Measurements from ENCODE around the gene ZDHHC14.

Gene ZDHHC14

GRCh38 chr6:157525292-157525889 lies 144.4 kb downstream of the ZDHHC14 start:
- TF ChIP-seq REST (IDR thresholded peaks at IDR 0.05; ENCODE audit: insufficient replicate concordance, low read depth) = no peak
- no peak for TF ChIP-seq SPI1 (IDR thresholded peaks at IDR 0.05; ENCODE audit: borderline replicate concordance, low read depth)
- no peak for TF ChIP-seq POLR2AphosphoS5 (IDR thresholded peaks at IDR 0.05; ENCODE audit: low read depth)
- no peak for TF ChIP-seq GABPA (IDR thresholded peaks at IDR 0.05; ENCODE audit: low read depth)
- TF ChIP-seq CTCF (IDR thresholded peaks at IDR 0.05; ENCODE audit: insufficient read depth, low read length) = no peak
- Histone ChIP-seq H3K27ac (replicated peaks) (no peak overlapping the region), H3K4me3 (replicated peaks; ENCODE audit: insufficient read depth, low read length) (no peak overlapping the region), H3K27me3 (ENCODE audit: insufficient read depth, poor library complexity, severe bottlenecking) (no peaks in the 10 kb centered on the region)
- DNase-seq (ENCODE audit: low read depth in 1 of 2, low spot score in 1 of 2) = no peak

- H3K4me3 ChIP-seq (replicated peaks; ENCODE audit: insufficient read depth, low read length) = no peak overlapping the region
- H3K27me3 ChIP-seq (ENCODE audit: insufficient read depth, poor library complexity, severe bottlenecking) = no peaks in the 10 kb centered on the region
- no peak overlapping the region for H3K27ac ChIP-seq (replicated peaks)
- TF ChIP-seq CTCF (IDR thresholded peaks at IDR 0.05; ENCODE audit: insufficient read depth, low read length) = no peak
- no peak for DNase-seq (ENCODE audit: low read depth in 1 of 2, low spot score in 1 of 2)
Observed at GRCh38 chr6:157525918-157526425, 145.0 kb downstream of the ZDHHC14 start.

GRCh38 chr6:157527471-157527907 lies 146.5 kb downstream of the ZDHHC14 start:
- TF ChIP-seq SPI1 (IDR thresholded peaks at IDR 0.05; ENCODE audit: borderline replicate concordance, low read depth) = no peak
- TF ChIP-seq REST (IDR thresholded peaks at IDR 0.05; ENCODE audit: insufficient replicate concordance, low read depth) = no peak
- TF ChIP-seq GABPA (IDR thresholded peaks at IDR 0.05; ENCODE audit: low read depth) = no peak
- TF ChIP-seq CTCF (IDR thresholded peaks at IDR 0.05; ENCODE audit: insufficient read depth, low read length) = no peak
- no peak for TF ChIP-seq POLR2AphosphoS5 (IDR thresholded peaks at IDR 0.05; ENCODE audit: low read depth)
- H3K4me3 ChIP-seq (replicated peaks; ENCODE audit: insufficient read depth, low read length) = no peak overlapping the region
- peak in 1 of 2 experiments; percentile 65 for DNase-seq (ENCODE audit: low read depth in 1 of 2, low spot score in 1 of 2)
- H3K27ac ChIP-seq (replicated peaks) = peak overlapping the region; percentile 48
- H3K27me3 ChIP-seq (ENCODE audit: insufficient read depth, poor library complexity, severe bottlenecking) = no peaks in the 10 kb centered on the region
